K562 (cell line): ENCODE data around the gene UNC119. TPM values are rescaled to one million over a fixed set of nuclear protein-coding genes. Genes with fewer than 3 reads are reported as not detected.

Experiments used
- BCLAF1 ChIP-seq, 2 experiments: fragments of 450-650 bp in 1 of 2; IDR thresholded peaks; 2 replicates each; pipeline ENCODE4 v1.6.1; 2011 to 2017; ENCODE audit warnings: low read depth in 2 of 2, antibody characterized with exemption in 1 of 2, borderline replicate concordance in 1 of 2, low read length in 1 of 2, mild to moderate bottlenecking in 1 of 2, mixed read lengths in 1 of 2; ENCODE audit not compliant: control insufficient read depth in 1 of 2
- MEF2A ChIP-seq: IDR thresholded peaks from 2 replicates; pipeline ENCODE4 v1.6.1; 2011; ENCODE audit warnings: low read depth, mild to moderate bottlenecking, low read length, moderate library complexity; ENCODE audit not compliant: control insufficient read depth
- NUFIP1 ChIP-seq: fragments of 450-650 bp; IDR thresholded peaks from 2 replicates; pipeline ENCODE4 v1.6.1; 2018; ENCODE audit not compliant: partially characterized antibody
- SMARCC2 ChIP-seq: fragments of 450-650 bp; IDR thresholded peaks from 2 replicates; pipeline ENCODE4 v1.6.1; 2017; ENCODE audit warnings: antibody characterized with exemption, moderate library complexity, mild to moderate bottlenecking, low read depth
- TOE1 ChIP-seq, 2 experiments: fragments of 450-650 bp in 1 of 2; sonication (generic) in 1 of 2; formaldehyde crosslinking in 1 of 2; IDR thresholded peaks; 2 replicates each; pipeline versions ENCODE4 v1.7.1 to v1.8.0; 2016 to 2022; ENCODE audit warnings: borderline replicate concordance in 2 of 2, mild to moderate bottlenecking in 2 of 2, antibody characterized with exemption in 1 of 2, inconsistent platforms in 1 of 2, low read depth in 1 of 2, missing genetic modification reagents in 1 of 2, moderate library complexity in 1 of 2
- TRIM28 ChIP-seq: fragments of 450-650 bp; IDR thresholded peaks from 2 replicates; pipeline ENCODE4 v1.6.1; 2017
- polyA plus RNA-seq, 8 experiments: library from polyadenylated mRNA; depleted of rRNA in 4 of 8; stranded (reverse) in 5 of 8; unstranded in 3 of 8; fragments of >200 nt; fragmentation: Nextera tagmentation in 2 of 8; fragmentation: Illumina TruSeq in 1 of 8; extraction: Ambion mirVana in 2 of 8; extraction: Trizol in 1 of 8; gene quantifications; 2 replicates each; pipeline versions ENCODE4 v1.2.1 to v1.2.3, GENCODE V29; 2011 to 2014; ENCODE audit warnings: inconsistent platforms in 1 of 8, missing spikeins in 1 of 8
- total RNA-seq, 7 experiments: library from RNA; depleted of rRNA in 6 of 7; stranded (reverse); fragments of >200 nt in 6 of 7; fragmentation: Illumina TruSeq in 2 of 7; extraction: Trizol in 2 of 7; gene quantifications; 2 replicates each; pipeline versions ENCODE4 v1.2.1 to v1.2.3, GENCODE V29; 2011 to 2021; ENCODE audit warnings: low replicate concordance in 1 of 7
- TF ChIP-seq, protein P1 (sequence below), 2 experiments: IDR thresholded peaks in 1 of 2; conservative IDR thresholded peaks in 1 of 2; 2 replicates each; pipeline ENCODE4 v1.6.1; 2016; ENCODE audit warnings: low read depth in 2 of 2, mild to moderate bottlenecking in 1 of 2, missing compliant biosample characterization in 1 of 2, missing genetic modification characterization in 1 of 2, moderate library complexity in 1 of 2
- TF ChIP-seq, protein P2 (sequence below): sonication (generic); formaldehyde crosslinking; IDR thresholded peaks from 2 replicates; pipeline ENCODE4 v1.8.0; 2023; ENCODE audit warnings: missing genetic modification reagents, mild to moderate bottlenecking, borderline replicate concordance
- TF ChIP-seq, protein P3 (sequence below): fragments of 450-650 bp; IDR thresholded peaks from 2 replicates; pipeline ENCODE4 v1.6.1; 2014; ENCODE audit warnings: low read depth, mild to moderate bottlenecking, moderate library complexity, borderline replicate concordance

The UNC119 gene
- total and polyA plus RNA-seq, 9 of the 15 experiments (the other 6 are each of a cell fraction or from before 2014, with no cell fraction given): 0.37 to 47.7 (median 16.3) TPM

DNA sequence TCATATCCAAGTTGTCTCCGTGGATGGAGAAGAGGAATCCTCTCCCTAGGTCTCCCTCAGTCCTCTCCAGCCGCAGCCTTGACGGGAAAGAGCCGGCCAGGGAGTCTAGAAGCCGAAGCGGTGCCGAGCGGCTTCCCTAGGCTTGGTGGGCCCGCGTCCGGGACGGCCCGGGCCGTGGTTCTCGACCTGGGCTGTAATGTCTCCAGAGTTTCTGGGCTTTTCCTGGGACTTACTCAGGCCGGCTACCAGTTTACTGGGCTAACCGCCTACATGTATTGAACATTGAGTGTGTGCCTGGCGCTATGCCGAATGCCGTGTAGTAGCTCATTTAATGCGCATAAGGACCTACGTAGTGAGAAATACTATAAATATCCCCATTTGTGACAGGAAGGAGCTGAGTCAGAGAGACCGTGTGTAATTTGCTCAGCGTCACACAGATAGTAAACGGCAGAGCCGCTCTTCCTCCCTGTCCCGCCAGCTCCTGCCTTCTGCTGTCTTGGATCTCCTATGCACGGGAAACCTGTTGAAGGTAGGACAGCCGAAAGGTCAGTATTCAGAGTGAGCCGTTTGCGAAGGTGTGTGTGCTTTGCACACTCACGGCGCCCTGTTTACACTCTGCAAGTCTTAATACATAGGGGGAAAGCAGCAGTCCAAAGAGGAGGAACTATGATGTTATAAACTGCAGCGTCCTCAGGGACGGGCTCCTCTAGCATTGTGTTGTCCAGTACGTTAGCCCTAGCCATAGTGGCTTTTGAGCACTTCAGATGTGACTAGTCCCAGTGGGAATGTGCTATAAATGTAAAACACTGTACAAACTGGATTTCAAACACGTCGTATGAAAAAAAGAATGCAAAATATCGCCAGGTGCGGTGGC lies 47.1 kb upstream of the UNC119 start (continued):
- TF ChIP-seq, protein P1, sequence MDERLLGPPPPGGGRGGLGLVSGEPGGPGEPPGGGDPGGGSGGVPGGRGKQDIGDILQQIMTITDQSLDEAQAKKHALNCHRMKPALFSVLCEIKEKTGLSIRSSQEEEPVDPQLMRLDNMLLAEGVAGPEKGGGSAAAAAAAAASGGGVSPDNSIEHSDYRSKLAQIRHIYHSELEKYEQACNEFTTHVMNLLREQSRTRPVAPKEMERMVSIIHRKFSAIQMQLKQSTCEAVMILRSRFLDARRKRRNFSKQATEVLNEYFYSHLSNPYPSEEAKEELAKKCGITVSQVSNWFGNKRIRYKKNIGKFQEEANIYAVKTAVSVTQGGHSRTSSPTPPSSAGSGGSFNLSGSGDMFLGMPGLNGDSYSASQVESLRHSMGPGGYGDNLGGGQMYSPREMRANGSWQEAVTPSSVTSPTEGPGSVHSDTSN (CRISPR knock-in tag; IDR thresholded peaks at IDR 0.05; ENCODE audit: low read depth): no peak
- TF ChIP-seq, protein P1 (tag; conservative IDR thresholded peaks at IDR 0.05; ENCODE audit: low read depth): peak; percentile 90
- TF ChIP-seq NUFIP1: no peak
- TF ChIP-seq BCLAF1 (IDR thresholded peaks at IDR 0.05; ENCODE audit: borderline replicate concordance in 1 of 2, control insufficient read depth in 1 of 2, low read depth in 2 of 2, low read length in 1 of 2): 0 out of 4 replicates have a peak, but pooled peaks of 1 of the 2 experiments have one; percentile 39
- peak; percentile 86 for TF ChIP-seq MEF2A
- peak; percentile 20; the same call in 1 of the 2 replicates for TF ChIP-seq TRIM28
- no peak for TF ChIP-seq TOE1 (IDR thresholded peaks at IDR 0.05; ENCODE audit: borderline replicate concordance)
- no peak for TF ChIP-seq TOE1 (CRISPR knock-in tag; IDR thresholded peaks at IDR 0.05; ENCODE audit: borderline replicate concordance, low read depth)
- TF ChIP-seq, protein P2, sequence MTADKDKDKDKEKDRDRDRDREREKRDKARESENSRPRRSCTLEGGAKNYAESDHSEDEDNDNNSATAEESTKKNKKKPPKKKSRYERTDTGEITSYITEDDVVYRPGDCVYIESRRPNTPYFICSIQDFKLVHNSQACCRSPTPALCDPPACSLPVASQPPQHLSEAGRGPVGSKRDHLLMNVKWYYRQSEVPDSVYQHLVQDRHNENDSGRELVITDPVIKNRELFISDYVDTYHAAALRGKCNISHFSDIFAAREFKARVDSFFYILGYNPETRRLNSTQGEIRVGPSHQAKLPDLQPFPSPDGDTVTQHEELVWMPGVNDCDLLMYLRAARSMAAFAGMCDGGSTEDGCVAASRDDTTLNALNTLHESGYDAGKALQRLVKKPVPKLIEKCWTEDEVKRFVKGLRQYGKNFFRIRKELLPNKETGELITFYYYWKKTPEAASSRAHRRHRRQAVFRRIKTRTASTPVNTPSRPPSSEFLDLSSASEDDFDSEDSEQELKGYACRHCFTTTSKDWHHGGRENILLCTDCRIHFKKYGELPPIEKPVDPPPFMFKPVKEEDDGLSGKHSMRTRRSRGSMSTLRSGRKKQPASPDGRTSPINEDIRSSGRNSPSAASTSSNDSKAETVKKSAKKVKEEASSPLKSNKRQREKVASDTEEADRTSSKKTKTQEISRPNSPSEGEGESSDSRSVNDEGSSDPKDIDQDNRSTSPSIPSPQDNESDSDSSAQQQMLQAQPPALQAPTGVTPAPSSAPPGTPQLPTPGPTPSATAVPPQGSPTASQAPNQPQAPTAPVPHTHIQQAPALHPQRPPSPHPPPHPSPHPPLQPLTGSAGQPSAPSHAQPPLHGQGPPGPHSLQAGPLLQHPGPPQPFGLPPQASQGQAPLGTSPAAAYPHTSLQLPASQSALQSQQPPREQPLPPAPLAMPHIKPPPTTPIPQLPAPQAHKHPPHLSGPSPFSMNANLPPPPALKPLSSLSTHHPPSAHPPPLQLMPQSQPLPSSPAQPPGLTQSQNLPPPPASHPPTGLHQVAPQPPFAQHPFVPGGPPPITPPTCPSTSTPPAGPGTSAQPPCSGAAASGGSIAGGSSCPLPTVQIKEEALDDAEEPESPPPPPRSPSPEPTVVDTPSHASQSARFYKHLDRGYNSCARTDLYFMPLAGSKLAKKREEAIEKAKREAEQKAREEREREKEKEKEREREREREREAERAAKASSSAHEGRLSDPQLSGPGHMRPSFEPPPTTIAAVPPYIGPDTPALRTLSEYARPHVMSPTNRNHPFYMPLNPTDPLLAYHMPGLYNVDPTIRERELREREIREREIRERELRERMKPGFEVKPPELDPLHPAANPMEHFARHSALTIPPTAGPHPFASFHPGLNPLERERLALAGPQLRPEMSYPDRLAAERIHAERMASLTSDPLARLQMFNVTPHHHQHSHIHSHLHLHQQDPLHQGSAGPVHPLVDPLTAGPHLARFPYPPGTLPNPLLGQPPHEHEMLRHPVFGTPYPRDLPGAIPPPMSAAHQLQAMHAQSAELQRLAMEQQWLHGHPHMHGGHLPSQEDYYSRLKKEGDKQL: peak; percentile 87; the same call in 1 of the 2 replicates
- 0 out of 2 replicates have a peak, but pooled peaks have one; percentile 22 for TF ChIP-seq SMARCC2
- TF ChIP-seq, protein P3, sequence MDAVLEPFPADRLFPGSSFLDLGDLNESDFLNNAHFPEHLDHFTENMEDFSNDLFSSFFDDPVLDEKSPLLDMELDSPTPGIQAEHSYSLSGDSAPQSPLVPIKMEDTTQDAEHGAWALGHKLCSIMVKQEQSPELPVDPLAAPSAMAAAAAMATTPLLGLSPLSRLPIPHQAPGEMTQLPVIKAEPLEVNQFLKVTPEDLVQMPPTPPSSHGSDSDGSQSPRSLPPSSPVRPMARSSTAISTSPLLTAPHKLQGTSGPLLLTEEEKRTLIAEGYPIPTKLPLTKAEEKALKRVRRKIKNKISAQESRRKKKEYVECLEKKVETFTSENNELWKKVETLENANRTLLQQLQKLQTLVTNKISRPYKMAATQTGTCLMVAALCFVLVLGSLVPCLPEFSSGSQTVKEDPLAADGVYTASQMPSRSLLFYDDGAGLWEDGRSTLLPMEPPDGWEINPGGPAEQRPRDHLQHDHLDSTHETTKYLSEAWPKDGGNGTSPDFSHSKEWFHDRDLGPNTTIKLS: peak; percentile 21; the same call in 1 of the 2 replicates
